ENCODE results near the gene ETV5.

DNA sequence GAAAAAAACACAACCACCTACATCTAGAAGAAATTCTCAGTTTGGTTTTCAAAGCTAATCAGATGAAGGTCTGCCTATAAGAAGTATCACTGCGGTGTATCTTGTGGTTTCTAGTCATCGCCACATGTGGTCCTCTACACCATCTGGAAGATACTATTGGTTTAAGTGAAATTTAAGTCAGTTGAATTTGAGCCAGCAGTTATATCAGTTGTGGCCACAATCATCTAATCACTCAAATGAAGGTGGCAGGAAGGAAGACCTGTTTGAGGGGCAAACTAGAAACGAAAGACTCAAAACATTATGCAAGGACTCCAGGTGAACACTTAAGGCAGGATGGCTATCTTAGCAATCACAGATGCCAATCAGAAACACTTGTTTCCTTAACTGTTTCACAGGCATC lies 48.7 kb downstream of the ETV5 start:
- TF ChIP-seq, protein P1, sequence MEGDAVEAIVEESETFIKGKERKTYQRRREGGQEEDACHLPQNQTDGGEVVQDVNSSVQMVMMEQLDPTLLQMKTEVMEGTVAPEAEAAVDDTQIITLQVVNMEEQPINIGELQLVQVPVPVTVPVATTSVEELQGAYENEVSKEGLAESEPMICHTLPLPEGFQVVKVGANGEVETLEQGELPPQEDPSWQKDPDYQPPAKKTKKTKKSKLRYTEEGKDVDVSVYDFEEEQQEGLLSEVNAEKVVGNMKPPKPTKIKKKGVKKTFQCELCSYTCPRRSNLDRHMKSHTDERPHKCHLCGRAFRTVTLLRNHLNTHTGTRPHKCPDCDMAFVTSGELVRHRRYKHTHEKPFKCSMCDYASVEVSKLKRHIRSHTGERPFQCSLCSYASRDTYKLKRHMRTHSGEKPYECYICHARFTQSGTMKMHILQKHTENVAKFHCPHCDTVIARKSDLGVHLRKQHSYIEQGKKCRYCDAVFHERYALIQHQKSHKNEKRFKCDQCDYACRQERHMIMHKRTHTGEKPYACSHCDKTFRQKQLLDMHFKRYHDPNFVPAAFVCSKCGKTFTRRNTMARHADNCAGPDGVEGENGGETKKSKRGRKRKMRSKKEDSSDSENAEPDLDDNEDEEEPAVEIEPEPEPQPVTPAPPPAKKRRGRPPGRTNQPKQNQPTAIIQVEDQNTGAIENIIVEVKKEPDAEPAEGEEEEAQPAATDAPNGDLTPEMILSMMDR (IDR thresholded peaks at IDR 0.05) = no peak
- TF ChIP-seq ZFX (IDR thresholded peaks at IDR 0.05; ENCODE audit: borderline replicate concordance) = no peak

All from 22Rv1 (cell line).